OCI-LY1 (cell line): ENCODE data around the gene HPS3.
"Not testable (repeated sequence)": the region's sequence is repeated elsewhere in the genome, so short reads cannot be mapped to it uniquely, and the experiment has no call there.

ENCODE experiments used
- H2AFZ ChIP-seq: fragments of 200-600 bp; sonication (generic), shearing (Covaris generic); 2 replicates; pipeline ENCODE4 v1.6.0; 2014; ENCODE audit warnings: antibody characterized with exemption, mild to moderate bottlenecking, low read length
- H3F3A ChIP-seq: fragments of 200-600 bp; sonication (generic), shearing (Covaris generic); 2 replicates; pipeline ENCODE4 v1.6.0; 2014; ENCODE audit warnings: mild to moderate bottlenecking, antibody characterized with exemption, low read length, moderate library complexity; ENCODE audit not compliant: insufficient read depth
- H3K27ac ChIP-seq: fragments of 200-600 bp; sonication (generic); 2 replicates; pipeline ENCODE4 v1.5.1; 2014; ENCODE audit warnings: low read length, mixed run types, mild to moderate bottlenecking, low read depth; ENCODE audit not compliant: poor library complexity, severe bottlenecking
- H3K27me3 ChIP-seq: fragments of 200-600 bp; sonication (generic); 2 replicates; pipeline ENCODE4 v1.6.0; 2014; ENCODE audit warnings: antibody characterized with exemption, mild to moderate bottlenecking, low read length, moderate library complexity; ENCODE audit not compliant: insufficient read depth
- H3K36me3 ChIP-seq: fragments of 200-600 bp; sonication (generic); 2 replicates; pipeline ENCODE4 v1.6.1; 2014; ENCODE audit warnings: mild to moderate bottlenecking, antibody characterized with exemption, low read length, moderate library complexity, mixed read lengths; ENCODE audit not compliant: insufficient read depth
- H3K4me1 ChIP-seq: fragments of 200-600 bp; sonication (generic); 2 replicates; pipeline ENCODE4 v1.5.1; 2014; ENCODE audit warnings: mild to moderate bottlenecking, low read length, moderate library complexity; ENCODE audit not compliant: insufficient read depth, severe bottlenecking
- H3K4me2 ChIP-seq: fragments of 200-600 bp; sonication (generic), shearing (Covaris generic); 2 replicates; pipeline ENCODE4 v1.6.1; 2014; ENCODE audit warnings: low read length
- H3K4me3 ChIP-seq: fragments of 200-600 bp; sonication (generic); 2 replicates; pipeline ENCODE4 v1.5.1; 2014; ENCODE audit warnings: low read length, low read depth, mild to moderate bottlenecking, mixed read lengths; ENCODE audit not compliant: poor library complexity, severe bottlenecking
- H3K79me2 ChIP-seq: fragments of 200-600 bp; shearing (Covaris generic); 2 replicates; pipeline ENCODE4 v1.6.1; 2016; ENCODE audit warnings: mixed run types, low read length, mixed read lengths; ENCODE audit not compliant: insufficient read depth
- H3K9ac ChIP-seq: fragments of 200-600 bp; sonication (generic), shearing (Covaris generic); 2 replicates; pipeline ENCODE4 v1.6.1; 2014; ENCODE audit warnings: mild to moderate bottlenecking, low read length, mixed read lengths
- H3K9me2 ChIP-seq: fragments of 200-600 bp; sonication (generic), shearing (Covaris generic); 2 replicates; pipeline ENCODE4 v1.6.1; 2014; ENCODE audit warnings: low read depth, mild to moderate bottlenecking, low read length, mixed read lengths
- H3K9me3 ChIP-seq: fragments of 200-600 bp; shearing (Covaris generic); 2 replicates; pipeline ENCODE4 v1.6.1; 2014; ENCODE audit warnings: low read length, mixed read lengths
- H4K20me1 ChIP-seq: fragments of 200-600 bp; sonication (generic), shearing (Covaris generic); 2 replicates; pipeline ENCODE4 v1.6.0; 2016; ENCODE audit warnings: mild to moderate bottlenecking, low read length; ENCODE audit not compliant: insufficient read depth
- EZH2 ChIP-seq: fragments of 200-600 bp; sonication (generic), shearing (Covaris generic); IDR thresholded peaks from 2 replicates; pipeline ENCODE4 v1.8.0; 2017; ENCODE audit warnings: borderline replicate concordance, mixed run types, mild to moderate bottlenecking, antibody characterized with exemption, low read length, moderate library complexity, mixed read lengths
- TF ChIP-seq, protein P1 (sequence below): fragments of 200-600 bp; sonication (generic), shearing (Covaris generic); IDR thresholded peaks from 2 replicates; pipeline ENCODE4 v1.5.1; 2017; ENCODE audit warnings: mild to moderate bottlenecking, antibody characterized with exemption, low read length, moderate library complexity, mixed read lengths

Gene HPS3

DNA sequence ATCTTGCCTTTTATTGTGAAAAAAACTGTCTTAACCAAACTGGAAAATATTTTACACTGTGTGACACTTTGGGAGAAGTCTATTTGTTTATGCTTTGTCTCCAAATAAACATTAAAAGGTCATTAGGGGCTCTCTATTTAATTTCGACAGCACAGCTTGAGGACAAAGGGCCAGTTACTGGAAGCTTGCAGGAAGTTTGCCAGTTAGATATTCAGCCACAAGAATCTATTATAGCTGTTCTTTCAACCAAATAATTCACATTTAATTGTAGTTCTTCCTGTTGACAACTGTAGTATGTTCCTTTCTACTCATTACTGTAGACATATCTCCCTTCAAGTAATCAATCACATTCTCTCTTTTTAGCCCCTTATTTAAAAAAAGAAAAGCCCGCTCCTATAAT is 86.1 kb downstream of the HPS3 start:
- no peaks in the 10 kb centered on the region for H3K9me3 ChIP-seq
- H3K9me2 ChIP-seq, result no peaks in the 10 kb centered on the region
- no peaks in the 10 kb centered on the region for H3K79me2 ChIP-seq
- H3K27me3 ChIP-seq, result no peaks in the 10 kb centered on the region
- no peak overlapping the region for H3K4me3 ChIP-seq
- H3K4me2 ChIP-seq, result no peak overlapping the region
- H3K36me3 ChIP-seq, result no peaks in the 10 kb centered on the region
- H3F3A ChIP-seq, result no peaks in the 10 kb centered on the region
- no peaks in the 10 kb centered on the region for H3K4me1 ChIP-seq
- H3K9ac ChIP-seq, result no peak overlapping the region
- no peak overlapping the region for H2AFZ ChIP-seq
- H3K27ac ChIP-seq, result no peak overlapping the region
- H4K20me1 ChIP-seq, result no peaks in the 10 kb centered on the region
- TF ChIP-seq, protein P1, sequence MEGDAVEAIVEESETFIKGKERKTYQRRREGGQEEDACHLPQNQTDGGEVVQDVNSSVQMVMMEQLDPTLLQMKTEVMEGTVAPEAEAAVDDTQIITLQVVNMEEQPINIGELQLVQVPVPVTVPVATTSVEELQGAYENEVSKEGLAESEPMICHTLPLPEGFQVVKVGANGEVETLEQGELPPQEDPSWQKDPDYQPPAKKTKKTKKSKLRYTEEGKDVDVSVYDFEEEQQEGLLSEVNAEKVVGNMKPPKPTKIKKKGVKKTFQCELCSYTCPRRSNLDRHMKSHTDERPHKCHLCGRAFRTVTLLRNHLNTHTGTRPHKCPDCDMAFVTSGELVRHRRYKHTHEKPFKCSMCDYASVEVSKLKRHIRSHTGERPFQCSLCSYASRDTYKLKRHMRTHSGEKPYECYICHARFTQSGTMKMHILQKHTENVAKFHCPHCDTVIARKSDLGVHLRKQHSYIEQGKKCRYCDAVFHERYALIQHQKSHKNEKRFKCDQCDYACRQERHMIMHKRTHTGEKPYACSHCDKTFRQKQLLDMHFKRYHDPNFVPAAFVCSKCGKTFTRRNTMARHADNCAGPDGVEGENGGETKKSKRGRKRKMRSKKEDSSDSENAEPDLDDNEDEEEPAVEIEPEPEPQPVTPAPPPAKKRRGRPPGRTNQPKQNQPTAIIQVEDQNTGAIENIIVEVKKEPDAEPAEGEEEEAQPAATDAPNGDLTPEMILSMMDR, result no peak
- TF ChIP-seq EZH2, result no peak

DNA sequence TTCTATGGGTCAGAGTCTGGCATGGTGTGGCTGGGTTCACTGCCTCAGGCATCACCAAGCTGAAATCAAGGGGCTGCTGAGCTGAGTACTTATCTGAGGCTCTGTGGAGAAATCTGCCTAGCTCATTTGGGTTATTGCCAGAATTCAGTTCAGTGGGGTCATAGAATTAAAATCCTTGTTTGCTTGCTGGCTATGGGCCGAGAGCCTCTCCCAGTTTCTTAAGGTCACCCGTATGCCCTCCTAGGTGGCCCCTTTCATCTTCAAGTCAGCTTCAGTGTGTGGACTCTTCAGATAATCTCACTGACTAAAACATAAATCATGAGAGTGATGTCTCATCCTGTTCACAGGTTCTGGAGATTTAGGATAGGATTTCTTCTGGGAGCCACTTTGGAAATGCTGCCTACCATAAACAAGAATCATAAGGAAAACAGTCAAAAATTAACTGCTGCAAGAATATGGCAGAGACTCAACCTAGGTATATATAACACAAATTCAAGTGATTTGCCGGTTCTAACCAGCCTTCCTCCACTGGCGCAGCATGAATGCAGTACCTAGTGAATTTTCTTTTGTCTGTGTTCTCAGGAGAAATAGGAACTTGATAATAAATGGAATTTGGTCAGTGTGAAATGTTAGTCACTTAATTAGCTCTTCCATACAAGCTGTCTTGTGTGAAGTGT is 86.9 kb downstream of the HPS3 start:
- Histone ChIP-seq H3F3A (no peaks in the 10 kb centered on the region), H3K9ac (no peak overlapping the region), H3K4me3 (no peak overlapping the region), H3K4me2 (no peak overlapping the region), H3K27ac (no peak overlapping the region), H4K20me1 (no peaks in the 10 kb centered on the region), H3K27me3 (no peaks in the 10 kb centered on the region), H2AFZ (no peak overlapping the region), H3K36me3 (no peaks in the 10 kb centered on the region), H3K9me3 (no peaks in the 10 kb centered on the region), H3K79me2 (no peaks in the 10 kb centered on the region), H3K9me2 (no peaks in the 10 kb centered on the region), H3K4me1 (no peaks in the 10 kb centered on the region)
- TF ChIP-seq EZH2, result no peak
- TF ChIP-seq, protein P1, result no peak

DNA sequence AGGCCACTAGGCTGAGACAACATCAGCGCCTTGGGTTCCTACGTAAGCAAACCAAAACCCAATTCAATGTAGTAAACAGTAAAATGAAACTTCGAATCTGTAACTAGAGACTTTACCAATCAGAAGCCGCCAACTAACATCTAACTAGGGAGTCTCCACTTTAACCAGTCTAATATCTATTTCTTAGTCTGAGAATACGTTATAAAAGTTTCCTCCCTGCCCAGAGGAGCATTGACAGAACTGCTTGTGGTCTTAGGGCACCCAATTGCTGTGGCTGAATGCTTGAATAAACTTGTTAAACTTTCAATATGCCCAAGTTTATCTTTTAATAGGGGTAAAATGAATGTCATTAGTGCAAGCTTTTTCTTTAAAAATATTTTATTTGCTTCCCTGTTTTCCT is 87.9 kb downstream of the HPS3 start:
- no peaks in the 10 kb centered on the region for H3K79me2 ChIP-seq
- no peak overlapping the region for H3K4me3 ChIP-seq
- no peak overlapping the region for H2AFZ ChIP-seq
- TF ChIP-seq, protein P1, result no peak
- TF ChIP-seq EZH2, result no peak
- no peak overlapping the region for H3K27ac ChIP-seq
- H3K9ac ChIP-seq, result no peak overlapping the region
- no peaks in the 10 kb centered on the region for H3F3A ChIP-seq
- no peak overlapping the region for H3K4me2 ChIP-seq
- H3K27me3 ChIP-seq, result no peaks in the 10 kb centered on the region
- no peaks in the 10 kb centered on the region for H3K36me3 ChIP-seq
- no peaks in the 10 kb centered on the region for H3K4me1 ChIP-seq
- no peaks in the 10 kb centered on the region for H4K20me1 ChIP-seq
- no peaks in the 10 kb centered on the region for H3K9me3 ChIP-seq
- no peaks in the 10 kb centered on the region for H3K9me2 ChIP-seq

- not testable (repeated sequence) for H3K4me3 ChIP-seq
Observed at GRCh38 chr3:149219380-149220121, 90.1 kb downstream of the HPS3 start.

More at GRCh38 chr3:149219380-149220121, 90.1 kb downstream of the HPS3 start:
- not testable (repeated sequence) for H3K79me2 ChIP-seq, H4K20me1 ChIP-seq, H2AFZ ChIP-seq, H3K4me1 ChIP-seq, H3K4me2 ChIP-seq, H3K9me2 ChIP-seq, H3K36me3 ChIP-seq, H3K27ac ChIP-seq, H3K9ac ChIP-seq, H3K9me3 ChIP-seq, H3F3A ChIP-seq, H3K27me3 ChIP-seq
